ENCODE results near the gene LPAR1.

The LPAR1 gene

GRCh38 chr9:110960288-110960687 is 78.0 kb downstream of the LPAR1 start:
- Histone ChIP-seq H3K27me3 (ENCODE audit: control insufficient read depth in 1 of 2, insufficient read depth in 2 of 2, low read length in 2 of 2) (no peaks in the 10 kb centered on the region), H3K4me3 (ENCODE audit: low read length in 2 of 2) (no peak overlapping the region), H3K9ac (ENCODE audit: low read length in 2 of 2) (no peak overlapping the region)

GRCh38 chr9:110958847-110959246 is 79.4 kb downstream of the LPAR1 start:
- H3K9me3 ChIP-seq (ENCODE audit: control insufficient read depth in 2 of 2, low read length in 2 of 2) = no peaks in the 10 kb centered on the region
- peaks cover 4% of the 10 kb centered on the region for H3K4me1 ChIP-seq (ENCODE audit: control insufficient read depth, insufficient read depth, low read length)
- H3K36me3 ChIP-seq (ENCODE audit: control insufficient read depth in 2 of 2, insufficient read depth in 2 of 2, low read length in 2 of 2) = no peaks in the 10 kb centered on the region
- H3K27ac ChIP-seq (ENCODE audit: low read length) = no peak overlapping the region
- H3K4me3 ChIP-seq (ENCODE audit: low read length in 2 of 2) = no peak overlapping the region
- no peaks in the 10 kb centered on the region for H3K27me3 ChIP-seq (ENCODE audit: control insufficient read depth in 1 of 2, insufficient read depth in 2 of 2, low read length in 2 of 2)
- H3K9ac ChIP-seq (ENCODE audit: low read length in 2 of 2) = no peak overlapping the region

More at GRCh38 chr9:110960288-110960687, 78.0 kb downstream of the LPAR1 start:
- Histone ChIP-seq H3K4me1 (ENCODE audit: control insufficient read depth, insufficient read depth, low read length) (peaks cover 4% of the 10 kb centered on the region), H3K9me3 (ENCODE audit: control insufficient read depth in 2 of 2, low read length in 2 of 2) (no peaks in the 10 kb centered on the region), H3K27ac (ENCODE audit: low read length) (no peak overlapping the region), H3K36me3 (ENCODE audit: control insufficient read depth in 2 of 2, insufficient read depth in 2 of 2, low read length in 2 of 2) (no peaks in the 10 kb centered on the region)

DNA sequence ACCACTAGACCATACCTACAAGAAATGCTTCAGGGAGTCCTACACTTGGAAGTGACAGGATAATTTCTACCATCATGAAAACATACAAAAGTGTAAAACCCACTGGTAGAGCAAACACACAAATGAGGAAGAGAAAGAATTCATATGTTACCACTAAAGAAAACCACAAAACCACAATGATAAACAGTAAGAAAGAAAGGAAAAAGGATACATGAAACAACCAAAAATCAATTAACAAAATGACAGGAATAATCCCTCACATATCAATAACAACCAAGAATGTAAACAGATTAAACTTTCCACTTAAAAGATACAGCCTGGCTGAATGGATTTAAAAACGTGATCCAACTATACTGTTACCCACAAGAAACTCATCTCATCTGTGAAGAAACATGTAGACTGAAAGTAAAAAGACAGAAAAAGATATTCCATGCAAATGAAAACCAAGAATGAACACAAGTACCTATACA is 83.4 kb downstream of the LPAR1 start:
- no peak overlapping the region for H3K9ac ChIP-seq (ENCODE audit: low read length in 2 of 2)

GRCh38 chr9:110952540-110952859 is 85.8 kb downstream of the LPAR1 start:
- peaks cover 3% of the 10 kb centered on the region for H3K4me1 ChIP-seq (ENCODE audit: control insufficient read depth, insufficient read depth, low read length)
- no peaks in the 10 kb centered on the region for H3K36me3 ChIP-seq (ENCODE audit: control insufficient read depth in 2 of 2, insufficient read depth in 2 of 2, low read length in 2 of 2)
- no peaks in the 10 kb centered on the region for H3K27me3 ChIP-seq (ENCODE audit: control insufficient read depth in 1 of 2, insufficient read depth in 2 of 2, low read length in 2 of 2)
- no peak overlapping the region for H3K9ac ChIP-seq (ENCODE audit: low read length in 2 of 2)
- H3K9me3 ChIP-seq (ENCODE audit: control insufficient read depth in 2 of 2, low read length in 2 of 2) = no peaks in the 10 kb centered on the region
- H3K27ac ChIP-seq (ENCODE audit: low read length) = no peak overlapping the region
- no peak overlapping the region for H3K4me3 ChIP-seq (ENCODE audit: low read length in 2 of 2)

More for the DNA sequence above, 83.4 kb downstream of the LPAR1 start:
- H3K27ac ChIP-seq (ENCODE audit: low read length) = no peak overlapping the region
- peaks cover 3% of the 10 kb centered on the region for H3K4me1 ChIP-seq (ENCODE audit: control insufficient read depth, insufficient read depth, low read length)
- H3K27me3 ChIP-seq (ENCODE audit: control insufficient read depth in 1 of 2, insufficient read depth in 2 of 2, low read length in 2 of 2) = no peaks in the 10 kb centered on the region
- H3K9me3 ChIP-seq (ENCODE audit: control insufficient read depth in 2 of 2, low read length in 2 of 2) = no peaks in the 10 kb centered on the region
- no peaks in the 10 kb centered on the region for H3K36me3 ChIP-seq (ENCODE audit: control insufficient read depth in 2 of 2, insufficient read depth in 2 of 2, low read length in 2 of 2)
- no peak overlapping the region for H3K4me3 ChIP-seq (ENCODE audit: low read length in 2 of 2)

DNA sequence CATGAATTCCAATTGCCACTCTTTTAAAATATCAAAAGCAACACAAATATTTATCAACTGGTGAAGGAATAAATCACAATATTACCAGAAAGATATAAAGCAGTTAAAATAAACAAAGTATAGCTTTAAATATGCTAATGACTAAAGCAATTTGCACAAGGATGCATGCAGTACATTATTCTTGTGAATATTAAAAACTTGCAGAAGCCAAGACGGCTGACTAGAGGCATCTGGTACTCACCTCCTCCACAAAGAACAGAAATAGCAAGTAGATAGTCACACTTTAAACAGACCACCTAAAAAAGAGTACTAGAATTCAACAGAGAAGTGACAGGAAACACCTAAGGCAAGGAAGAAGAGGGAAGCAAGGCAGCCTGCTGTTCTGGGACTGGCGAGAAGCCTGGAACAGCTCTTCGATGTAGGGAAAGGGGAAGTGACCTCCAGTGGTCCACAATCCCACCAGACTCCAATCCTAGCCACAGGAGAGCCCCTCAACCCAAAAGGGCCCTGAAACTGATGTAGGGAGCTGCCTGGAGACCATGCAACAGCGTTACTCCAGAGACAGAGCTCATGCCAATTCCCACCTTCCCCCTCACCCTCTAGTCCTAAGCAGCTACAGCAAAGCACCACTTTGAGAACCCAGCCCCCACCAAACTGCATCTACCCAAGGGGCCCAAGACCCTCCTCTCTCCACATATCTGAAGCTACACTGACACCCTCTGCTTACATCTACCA is 86.3 kb downstream of the LPAR1 start:
- Histone ChIP-seq H3K9ac (ENCODE audit: low read length in 2 of 2) (no peak overlapping the region), H3K27me3 (ENCODE audit: control insufficient read depth in 1 of 2, insufficient read depth in 2 of 2, low read length in 2 of 2) (no peaks in the 10 kb centered on the region), H3K36me3 (ENCODE audit: control insufficient read depth in 2 of 2, insufficient read depth in 2 of 2, low read length in 2 of 2) (no peaks in the 10 kb centered on the region), H3K9me3 (ENCODE audit: control insufficient read depth in 2 of 2, low read length in 2 of 2) (no peaks in the 10 kb centered on the region), H3K27ac (ENCODE audit: low read length) (no peak overlapping the region), H3K4me3 (ENCODE audit: low read length in 2 of 2) (no peak overlapping the region), H3K4me1 (ENCODE audit: control insufficient read depth, insufficient read depth, low read length) (peaks cover 3% of the 10 kb centered on the region)

GRCh38 chr9:110950041-110950645 is 88.1 kb downstream of the LPAR1 start:
- Histone ChIP-seq H3K36me3 (ENCODE audit: control insufficient read depth in 2 of 2, insufficient read depth in 2 of 2, low read length in 2 of 2) (no peaks in the 10 kb centered on the region), H3K27me3 (ENCODE audit: control insufficient read depth in 1 of 2, insufficient read depth in 2 of 2, low read length in 2 of 2) (no peaks in the 10 kb centered on the region), H3K4me1 (ENCODE audit: control insufficient read depth, insufficient read depth, low read length) (peaks cover 3% of the 10 kb centered on the region), H3K9ac (ENCODE audit: low read length in 2 of 2) (no peak overlapping the region), H3K27ac (ENCODE audit: low read length) (no peak overlapping the region), H3K4me3 (ENCODE audit: low read length in 2 of 2) (no peak overlapping the region), H3K9me3 (ENCODE audit: control insufficient read depth in 2 of 2, low read length in 2 of 2) (no peaks in the 10 kb centered on the region)

- Histone ChIP-seq H3K9ac (ENCODE audit: low read length in 2 of 2) (no peak overlapping the region), H3K4me3 (ENCODE audit: low read length in 2 of 2) (no peak overlapping the region), H3K4me1 (ENCODE audit: control insufficient read depth, insufficient read depth, low read length) (peaks cover 3% of the 10 kb centered on the region), H3K36me3 (ENCODE audit: control insufficient read depth in 2 of 2, insufficient read depth in 2 of 2, low read length in 2 of 2) (no peaks in the 10 kb centered on the region), H3K9me3 (ENCODE audit: control insufficient read depth in 2 of 2, low read length in 2 of 2) (no peaks in the 10 kb centered on the region), H3K27me3 (ENCODE audit: control insufficient read depth in 1 of 2, insufficient read depth in 2 of 2, low read length in 2 of 2) (no peaks in the 10 kb centered on the region), H3K27ac (ENCODE audit: low read length) (no peak overlapping the region)
Measured at GRCh38 chr9:110949081-110949480, 89.2 kb downstream of the LPAR1 start.

DNA sequence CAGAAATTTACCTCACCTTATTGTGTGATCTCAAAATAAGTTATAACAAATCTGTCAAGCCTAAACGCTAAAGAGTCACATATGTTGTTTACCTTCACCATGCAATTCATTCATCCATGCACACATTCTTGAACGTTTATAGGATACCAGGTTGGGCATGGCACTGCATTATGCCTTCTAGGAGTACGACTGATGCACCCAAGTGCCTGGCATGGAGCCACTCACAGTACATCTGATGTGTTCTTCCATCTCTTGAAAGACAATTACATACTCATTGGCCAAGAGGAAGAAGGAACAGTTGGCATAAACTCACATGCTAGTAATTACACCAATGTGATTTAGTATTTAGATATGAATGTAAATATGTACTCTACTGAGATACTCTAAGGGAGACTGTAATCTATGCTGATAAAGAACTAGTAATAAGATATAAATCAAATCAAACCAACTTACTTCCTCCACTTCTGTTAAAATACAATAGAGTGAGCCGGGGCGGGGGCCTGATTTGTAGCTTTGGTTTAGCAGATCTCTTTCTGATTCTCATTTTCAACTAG is 90.7 kb downstream of the LPAR1 start:
- Histone ChIP-seq H3K4me1 (ENCODE audit: control insufficient read depth, insufficient read depth, low read length) (peaks cover 3% of the 10 kb centered on the region), H3K27ac (ENCODE audit: low read length) (no peak overlapping the region), H3K4me3 (ENCODE audit: low read length in 2 of 2) (no peak overlapping the region), H3K36me3 (ENCODE audit: control insufficient read depth in 2 of 2, insufficient read depth in 2 of 2, low read length in 2 of 2) (no peaks in the 10 kb centered on the region), H3K27me3 (ENCODE audit: control insufficient read depth in 1 of 2, insufficient read depth in 2 of 2, low read length in 2 of 2) (no peaks in the 10 kb centered on the region), H3K9me3 (ENCODE audit: control insufficient read depth in 2 of 2, low read length in 2 of 2) (no peaks in the 10 kb centered on the region), H3K9ac (ENCODE audit: low read length in 2 of 2) (no peak overlapping the region)

DNA sequence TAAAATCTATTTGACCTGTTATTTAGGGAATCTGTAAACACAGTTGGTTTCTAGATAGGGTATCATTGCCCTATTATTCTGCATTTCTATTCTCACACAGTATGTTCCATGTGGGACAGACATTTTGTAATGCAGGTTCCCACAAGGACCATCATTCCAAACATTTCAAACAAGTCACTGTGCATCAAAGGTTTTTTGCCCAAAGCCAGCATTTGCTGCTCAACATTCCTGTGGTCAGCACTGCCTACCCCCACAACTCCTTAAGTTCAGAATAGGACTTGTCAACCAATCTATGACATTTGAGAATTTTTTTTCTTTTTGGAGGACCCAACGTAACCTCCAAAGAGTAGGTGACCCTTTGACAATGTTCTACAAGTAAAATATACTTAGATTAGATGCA is 95.7 kb downstream of the LPAR1 start:
- no peak overlapping the region for H3K27ac ChIP-seq (ENCODE audit: low read length)

GRCh38 chr9:110940951-110941557 is 97.2 kb downstream of the LPAR1 start:
- H3K4me1 ChIP-seq (ENCODE audit: control insufficient read depth, insufficient read depth, low read length) = no peaks in the 10 kb centered on the region
- no peak overlapping the region for H3K27ac ChIP-seq (ENCODE audit: low read length)
- H3K9me3 ChIP-seq (ENCODE audit: control insufficient read depth in 2 of 2, low read length in 2 of 2) = no peaks in the 10 kb centered on the region
- H3K36me3 ChIP-seq (ENCODE audit: control insufficient read depth in 2 of 2, insufficient read depth in 2 of 2, low read length in 2 of 2) = no peaks in the 10 kb centered on the region
- no peak overlapping the region for H3K9ac ChIP-seq (ENCODE audit: low read length in 2 of 2)
- no peaks in the 10 kb centered on the region for H3K27me3 ChIP-seq (ENCODE audit: control insufficient read depth in 1 of 2, insufficient read depth in 2 of 2, low read length in 2 of 2)
- H3K4me3 ChIP-seq (ENCODE audit: low read length in 2 of 2) = no peak overlapping the region

More for the DNA sequence above, 95.7 kb downstream of the LPAR1 start:
- Histone ChIP-seq H3K36me3 (ENCODE audit: control insufficient read depth in 2 of 2, insufficient read depth in 2 of 2, low read length in 2 of 2) (no peaks in the 10 kb centered on the region), H3K4me1 (ENCODE audit: control insufficient read depth, insufficient read depth, low read length) (no peaks in the 10 kb centered on the region), H3K9me3 (ENCODE audit: control insufficient read depth in 2 of 2, low read length in 2 of 2) (no peaks in the 10 kb centered on the region), H3K4me3 (ENCODE audit: low read length in 2 of 2) (no peak overlapping the region), H3K27me3 (ENCODE audit: control insufficient read depth in 1 of 2, insufficient read depth in 2 of 2, low read length in 2 of 2) (no peaks in the 10 kb centered on the region), H3K9ac (ENCODE audit: low read length in 2 of 2) (no peak overlapping the region)
